Mucosa of stomach (tissue), 1 donor: ENCODE results near the gene LZIC.

ENCODE experiments used
- H3K27me3 ChIP-seq: one replicate; pipeline ENCODE4 v1.7.0; 2013; ENCODE audit warnings: mild to moderate bottlenecking, low read length; ENCODE audit not compliant: control insufficient read depth, insufficient read depth
- H3K36me3 ChIP-seq: one replicate; pipeline ENCODE4 v1.7.0; 2013; ENCODE audit warnings: low read length; ENCODE audit not compliant: control insufficient read depth, insufficient read depth
- H3K4me1 ChIP-seq: one replicate; pipeline ENCODE4 v1.7.0; 2013; ENCODE audit warnings: mild to moderate bottlenecking, low read length; ENCODE audit not compliant: control insufficient read depth, insufficient read depth
- H3K4me3 ChIP-seq: one replicate; pipeline ENCODE4 v1.7.0; 2013; ENCODE audit warnings: low read length
- H3K9ac ChIP-seq: one replicate; pipeline ENCODE4 v1.7.0; 2013; ENCODE audit warnings: mild to moderate bottlenecking, low read length, moderate library complexity
- H3K9me3 ChIP-seq: one replicate; pipeline ENCODE4 v1.7.0; 2013; ENCODE audit warnings: mild to moderate bottlenecking, low read length, moderate library complexity; ENCODE audit not compliant: control insufficient read depth
- donor health status: Pancreatic carcinoma.

LZIC gene

GRCh38 chr1:9881838-9882249, 61.3 kb downstream of the LZIC start:
- H3K4me3 ChIP-seq: no peak overlapping the region
- H3K9me3 ChIP-seq: no peaks in the 10 kb centered on the region
- no peaks in the 10 kb centered on the region for H3K36me3 ChIP-seq
- H3K27me3 ChIP-seq: no peaks in the 10 kb centered on the region
- H3K9ac ChIP-seq: no peak overlapping the region
- peaks cover 11% of the 10 kb centered on the region for H3K4me1 ChIP-seq
